ENCODE results near the gene PRR23C. TPM values are rescaled to one million over a fixed set of nuclear protein-coding genes. Genes with fewer than 3 reads are reported as not detected.
"Not testable (repeated sequence)": the region's sequence is repeated elsewhere in the genome, so short reads cannot be mapped to it uniquely, and the experiment has no call there.

The PRR23C gene
- 0.24 TPM for total RNA-seq (ENCODE audit: insufficient read depth, low replicate concordance)

DNA sequence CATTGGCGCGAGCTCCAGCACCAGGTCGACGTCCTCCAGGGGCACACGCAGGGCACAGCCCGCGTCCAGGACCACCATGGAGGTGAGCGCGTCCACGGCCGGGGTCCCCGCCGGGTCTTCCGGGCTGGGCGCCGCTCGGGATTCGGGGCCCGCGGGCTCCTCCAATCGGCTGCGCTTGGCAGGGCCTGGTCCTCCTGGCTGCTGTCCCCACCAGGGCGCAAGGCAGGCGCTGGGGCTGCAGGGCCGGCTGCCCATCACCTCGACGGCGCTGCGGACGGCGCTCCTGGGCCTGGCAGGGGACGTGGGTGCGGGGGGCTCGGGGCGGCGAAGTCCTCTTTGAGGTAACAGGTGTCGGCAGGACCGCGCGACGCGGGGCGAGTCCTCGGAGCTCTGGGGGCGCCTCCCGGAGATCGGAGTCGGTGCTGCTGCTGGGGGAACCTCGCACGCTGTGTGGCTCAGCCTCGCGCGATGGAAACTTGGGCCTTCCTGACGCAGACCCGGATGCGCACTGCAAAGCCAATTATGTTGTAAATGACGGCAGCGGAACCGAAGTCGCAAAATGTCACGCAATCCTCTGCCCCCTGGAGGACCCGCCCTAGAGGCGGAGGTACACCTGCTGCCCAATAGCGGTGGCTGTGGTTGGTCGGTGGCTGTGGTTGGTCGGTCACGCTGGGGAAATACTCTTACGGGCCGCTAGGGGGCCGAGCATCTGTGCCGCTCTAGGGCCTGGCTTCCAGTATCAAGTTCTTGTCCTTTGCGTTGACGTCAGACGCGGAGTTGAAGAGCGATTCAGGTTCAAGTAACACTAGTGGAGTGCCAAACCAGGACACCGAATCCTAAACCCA lies at the start of gene PRR23C:
TSS of gene PRR23C (minus strand) at position 527 of the 845 bp plus-strand sequence. CDS start at position 255, 272 bp downstream.
- DNase-seq (ENCODE audit: low spot score), result no peak

GRCh38 chr3:139093840-139094239 lies 49.1 kb upstream of the PRR23C start:
- no peak for DNase-seq (ENCODE audit: low spot score)

DNA sequence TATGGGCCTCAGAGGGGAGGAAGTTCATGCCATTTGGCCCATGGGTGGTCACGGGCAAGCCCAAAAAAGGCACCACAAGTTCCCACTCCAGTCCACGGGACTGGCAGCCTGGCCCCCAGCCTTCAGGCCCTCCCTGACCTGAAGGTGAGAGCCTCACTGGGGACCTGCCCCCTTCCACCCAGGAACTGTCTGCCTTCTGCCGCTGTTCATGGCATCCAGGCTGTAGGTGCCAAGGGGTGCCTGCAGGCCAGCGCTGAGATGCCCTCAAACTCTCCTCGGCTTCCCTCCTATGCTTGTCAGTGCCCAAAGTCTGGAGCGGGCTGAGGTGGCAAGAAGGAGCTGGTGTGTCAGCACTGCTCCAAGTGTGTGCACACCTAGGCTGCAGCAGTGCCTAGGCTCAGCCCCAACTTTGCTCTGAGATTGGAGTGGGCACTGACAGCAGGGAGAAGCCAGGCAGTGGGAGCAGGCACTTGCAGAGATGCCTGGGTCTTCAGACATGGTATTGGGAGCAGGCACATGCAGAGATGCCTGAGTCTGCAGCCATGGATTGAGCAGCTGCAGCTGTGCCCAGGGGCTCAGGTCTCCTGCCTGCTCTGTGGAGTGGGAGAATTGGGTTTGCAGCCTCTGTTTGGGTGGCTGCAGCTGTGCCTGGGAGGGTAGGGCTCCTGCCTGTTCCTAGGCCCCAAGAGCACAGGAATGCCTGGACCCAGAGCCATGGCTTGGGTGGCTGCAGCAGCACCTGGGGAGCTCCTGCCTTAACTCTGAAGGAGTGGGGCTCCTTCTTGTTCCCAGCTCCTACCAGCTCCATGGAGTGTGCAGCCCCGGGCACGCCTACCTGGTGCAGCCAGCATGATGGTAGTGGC lies 44.0 kb upstream of the PRR23C start:
- no peak for DNase-seq (ENCODE audit: low spot score)

GRCh38 chr3:139087621-139088020 lies 42.9 kb upstream of the PRR23C start:
- DNase-seq (ENCODE audit: low spot score), result no peak

DNA sequence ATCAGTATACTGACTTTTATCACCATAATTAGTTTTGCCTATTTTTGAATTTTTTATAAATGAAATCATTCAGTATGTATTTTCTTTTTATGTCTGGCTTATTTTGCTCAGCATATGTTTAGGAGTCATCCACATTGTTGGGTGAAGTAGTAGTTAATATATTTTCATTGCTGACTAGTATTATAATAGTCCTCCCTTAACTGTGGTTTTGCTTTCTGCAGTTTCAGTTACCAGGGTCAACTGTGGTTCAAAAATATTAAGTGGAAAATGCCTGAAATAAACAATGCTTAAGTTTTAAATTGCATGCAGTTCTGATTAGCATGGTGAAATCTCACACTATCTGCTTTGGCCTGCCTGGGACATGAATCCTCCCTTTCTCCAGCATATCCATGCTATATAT lies 39.5 kb upstream of the PRR23C start:
- DNase-seq (ENCODE audit: low spot score), result no peak

DNA sequence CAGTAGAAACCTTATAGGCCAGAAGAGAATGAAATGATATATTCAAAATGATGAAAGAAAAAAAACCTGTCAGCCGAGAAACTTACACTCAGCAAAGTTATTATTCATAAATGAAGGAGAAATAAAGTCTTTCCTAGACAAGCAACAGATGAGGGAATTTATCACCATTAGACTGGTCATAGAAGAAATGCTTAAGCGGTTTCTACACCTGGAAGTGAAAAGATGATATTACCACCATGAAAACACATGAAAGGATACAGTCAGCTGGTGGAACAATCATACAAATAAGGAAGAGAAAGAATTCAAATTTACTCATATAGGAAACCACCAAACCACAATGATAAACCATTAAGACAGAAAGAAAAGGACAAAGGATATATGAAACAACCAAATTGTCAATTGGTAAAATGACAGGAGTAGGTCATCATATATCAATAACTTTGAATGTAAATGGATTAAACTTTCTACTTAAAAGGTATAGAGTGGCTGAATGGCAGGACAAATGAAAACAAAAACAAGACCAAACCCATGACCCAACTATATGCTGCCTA lies 29.9 kb upstream of the PRR23C start:
- DNase-seq (ENCODE audit: low spot score), result no peak

DNA sequence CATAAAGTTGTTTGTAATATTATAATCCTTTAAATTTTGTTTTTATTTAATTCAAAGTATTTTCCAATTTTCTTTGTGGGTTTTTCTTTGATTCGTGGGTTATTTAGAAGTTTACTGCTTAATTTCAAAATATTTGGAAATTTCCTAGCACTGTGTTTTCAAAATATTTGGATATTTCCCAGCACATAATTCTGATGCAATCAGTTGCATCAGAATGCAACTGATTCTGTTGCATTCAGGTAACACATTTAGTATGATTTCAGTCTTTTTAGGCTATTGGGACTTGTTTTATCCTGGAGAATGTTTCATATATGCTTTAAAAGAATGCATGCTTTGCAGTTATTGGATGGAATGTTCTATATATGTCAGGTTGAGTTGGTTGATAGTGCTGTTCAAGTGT lies 18.2 kb upstream of the PRR23C start:
- no peak for DNase-seq (ENCODE audit: low spot score)

GRCh38 chr3:139052802-139053600 lies 8.3 kb upstream of the PRR23C start:
- no peak for DNase-seq (ENCODE audit: low spot score)

- no peak for DNase-seq (ENCODE audit: low spot score)
Observed at GRCh38 chr3:139043554-139044365, 932 bp downstream of the PRR23C start.

GRCh38 chr3:139037478-139037877 lies 7.2 kb downstream of the PRR23C start:
- no peak for DNase-seq (ENCODE audit: low spot score)

GRCh38 chr3:139032326-139033002 lies 12.2 kb downstream of the PRR23C start:
- no peak for DNase-seq (ENCODE audit: low spot score)

DNA sequence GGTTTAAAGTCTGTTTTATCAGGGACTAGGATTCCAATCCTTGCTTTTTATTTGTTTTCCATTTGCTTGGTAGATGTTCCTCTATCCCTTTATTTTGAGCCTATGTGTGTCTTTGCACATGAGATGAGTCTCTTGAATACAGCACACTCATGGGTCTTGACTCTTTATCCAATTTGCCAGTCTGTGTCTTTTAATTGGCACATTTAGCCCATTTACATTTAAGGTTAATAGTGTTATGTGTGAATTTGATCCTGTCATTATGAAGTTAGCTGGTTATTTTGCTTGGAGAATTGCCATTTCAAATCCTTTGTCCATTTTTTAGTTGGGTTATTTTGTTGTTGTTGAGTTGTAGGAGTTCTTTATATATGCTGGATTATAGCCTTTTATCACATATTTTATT lies 14.1 kb downstream of the PRR23C start:
- not testable (repeated sequence) for DNase-seq (ENCODE audit: low spot score)

GRCh38 chr3:139024968-139025367 lies 19.7 kb downstream of the PRR23C start:
- no peak for DNase-seq (ENCODE audit: low spot score)

GRCh38 chr3:139020868-139021234 lies 23.8 kb downstream of the PRR23C start, which contains the start of gene PRR23B:
TSS of gene PRR23B (minus strand) at chr3:139020926. CDS start at chr3:139020661, 265 bp downstream.
- DNase-seq (ENCODE audit: low spot score), result no peak

- DNase-seq (ENCODE audit: low spot score), result no peak
Observed at GRCh38 chr3:139020036-139020867, 24.4 kb downstream of the PRR23C start.

- no peak for DNase-seq (ENCODE audit: low spot score)
Observed at GRCh38 chr3:139016430-139017048, 28.2 kb downstream of the PRR23C start.

- no peak for DNase-seq (ENCODE audit: low spot score)
Observed at GRCh38 chr3:139006051-139006716, 38.5 kb downstream of the PRR23C start, which contains the start of gene PRR23A. TSS of gene PRR23A (minus strand) at chr3:139006268. CDS start at chr3:139006268, 0 bp downstream.
